H9 (cell line): ENCODE measurements around the gene IGF1R. TPM values are rescaled to one million over a fixed set of nuclear protein-coding genes. Genes with fewer than 3 reads are reported as not detected.

Experiments used
- DNase-seq: peaks from one replicate; pipeline ENCODE4 v3.0.0-alpha.2; 2017
- H2AFZ ChIP-seq: one replicate; pipeline ENCODE4 v1.6.1; 2013; ENCODE audit warnings: mild to moderate bottlenecking, low read length, control low read depth, moderate library complexity
- H2AK5ac ChIP-seq: 2 replicates; pipeline ENCODE4 v1.6.1; 2013; ENCODE audit warnings: low read length, control low read depth, mixed read lengths; ENCODE audit not compliant: insufficient read length
- H2BK120ac ChIP-seq: one replicate; pipeline ENCODE4 v1.6.1; 2013; ENCODE audit warnings: low read depth, mild to moderate bottlenecking, low read length, control low read depth, inconsistent platforms; ENCODE audit not compliant: poor library complexity, severe bottlenecking
- H2BK12ac ChIP-seq: 2 replicates; pipeline ENCODE4 v1.6.1; 2013; ENCODE audit warnings: low read length, control low read depth, mixed read lengths, low read depth; ENCODE audit not compliant: insufficient read length
- H2BK15ac ChIP-seq: 2 replicates; pipeline ENCODE4 v1.6.1; 2013; ENCODE audit warnings: low read depth, low read length, control low read depth
- H2BK20ac ChIP-seq: one replicate; pipeline ENCODE4 v1.6.1; 2013; ENCODE audit warnings: low read depth, mild to moderate bottlenecking, low read length, control low read depth, inconsistent platforms; ENCODE audit not compliant: poor library complexity, severe bottlenecking
- H2BK5ac ChIP-seq: 2 replicates; pipeline ENCODE4 v1.6.1; 2013; ENCODE audit warnings: low read length, control low read depth, mixed read lengths; ENCODE audit not compliant: insufficient read length
- H3K14ac ChIP-seq: 2 replicates; pipeline ENCODE4 v1.6.1; 2013; ENCODE audit warnings: low read length, control low read depth; ENCODE audit not compliant: insufficient read depth
- H3K18ac ChIP-seq: 2 replicates; pipeline ENCODE4 v1.6.1; 2013; ENCODE audit warnings: low read depth, mild to moderate bottlenecking, mixed read lengths, low read length, control low read depth; ENCODE audit not compliant: insufficient read length
- H3K23ac ChIP-seq: 2 replicates; pipeline ENCODE4 v1.6.1; 2013; ENCODE audit warnings: low read length, control low read depth, mixed read lengths, low read depth; ENCODE audit not compliant: insufficient read length
- H3K23me2 ChIP-seq: 2 replicates; pipeline ENCODE4 v1.6.1; 2013; ENCODE audit warnings: low read depth, mild to moderate bottlenecking, mixed read lengths, low read length, control low read depth; ENCODE audit not compliant: insufficient read length, poor library complexity, severe bottlenecking
- H3K27ac ChIP-seq: 2 replicates; pipeline ENCODE4 v1.5.1; 2013; ENCODE audit warnings: low read length, control low read depth, mixed read lengths, low read depth; ENCODE audit not compliant: insufficient read length
- H3K27me3 ChIP-seq: 2 replicates; pipeline ENCODE4 v1.6.1; 2013; ENCODE audit warnings: low read length, control low read depth, inconsistent platforms; ENCODE audit not compliant: insufficient read depth
- H3K4ac ChIP-seq: 2 replicates; pipeline ENCODE4 v1.6.1; 2013; ENCODE audit warnings: low read depth, mild to moderate bottlenecking, control low read depth, inconsistent platforms, low read length, moderate library complexity
- H3K4me1 ChIP-seq: 2 replicates; pipeline ENCODE4 v1.6.1; 2013; ENCODE audit warnings: low read length, control low read depth, inconsistent platforms; ENCODE audit not compliant: insufficient read depth
- H3K4me2 ChIP-seq: 2 replicates; pipeline ENCODE4 v1.6.1; 2013; ENCODE audit warnings: low read length, control low read depth, mixed read lengths; ENCODE audit not compliant: insufficient read length, insufficient read depth
- H3K56ac ChIP-seq: 2 replicates; pipeline ENCODE4 v1.6.1; 2013; ENCODE audit warnings: low read depth, mild to moderate bottlenecking, mixed read lengths, low read length, control low read depth; ENCODE audit not compliant: insufficient read length
- H3K79me1 ChIP-seq: 2 replicates; pipeline ENCODE4 v1.6.1; 2013; ENCODE audit warnings: low read depth, mild to moderate bottlenecking, moderate library complexity, low read length, control low read depth, inconsistent platforms; ENCODE audit not compliant: insufficient read depth, poor library complexity, severe bottlenecking
- H3K79me2 ChIP-seq: 2 replicates; pipeline ENCODE4 v1.6.1; 2013; ENCODE audit warnings: low read length, control low read depth, inconsistent platforms; ENCODE audit not compliant: insufficient read depth
- H3K9ac ChIP-seq: 2 replicates; pipeline ENCODE4 v1.6.1; 2013; ENCODE audit warnings: low read length, control low read depth, mixed read lengths; ENCODE audit not compliant: insufficient read length; ENCODE audit errors: extremely low read depth
- H3K9me3 ChIP-seq: one replicate; pipeline ENCODE4 v1.6.1; 2013; ENCODE audit warnings: low read depth, low read length, inconsistent platforms; ENCODE audit not compliant: control insufficient read depth
- H3T11ph ChIP-seq: one replicate; pipeline ENCODE4 v1.6.1; 2013; ENCODE audit warnings: mild to moderate bottlenecking, low read length, control low read depth, inconsistent platforms
- H4K20me1 ChIP-seq: one replicate; pipeline ENCODE4 v1.6.1; 2013; ENCODE audit not compliant: control insufficient read depth, insufficient read length, insufficient read depth
- H4K5ac ChIP-seq: 2 replicates; pipeline ENCODE4 v1.6.1; 2013; ENCODE audit warnings: low read depth, mild to moderate bottlenecking, mixed read lengths, low read length, control low read depth; ENCODE audit not compliant: insufficient read length
- H4K8ac ChIP-seq: replicated peaks from 2 replicates; pipeline ENCODE4 v1.6.1; 2013; ENCODE audit warnings: low read length, control low read depth, mixed read lengths, low read depth; ENCODE audit not compliant: insufficient read length
- H4K91ac ChIP-seq: 2 replicates; pipeline ENCODE4 v1.6.1; 2013; ENCODE audit warnings: low read depth, mild to moderate bottlenecking, moderate library complexity, mixed read lengths, low read length, control low read depth; ENCODE audit not compliant: insufficient read length
- H3K27ac Mint-ChIP-seq, 3 experiments: 2 replicates in 2 of 3; 3 replicates in 1 of 3; pipeline ENCODE4 v1.8.0; 2020 to 2021; ENCODE audit warnings: mixed read lengths in 3 of 3, mild to moderate bottlenecking in 1 of 3, moderate library complexity in 1 of 3
- H3K27me3 Mint-ChIP-seq: 2 replicates; pipeline ENCODE4 v1.8.0; 2021; ENCODE audit warnings: low read depth, mild to moderate bottlenecking, moderate library complexity, mixed read lengths
- H3K36me3 Mint-ChIP-seq, 3 experiments: 2 replicates in 2 of 3; 3 replicates in 1 of 3; pipeline ENCODE4 v1.8.0; 2020 to 2021; ENCODE audit warnings: low read depth in 3 of 3, mixed read lengths in 3 of 3; ENCODE audit not compliant: insufficient read depth in 1 of 3
- H3K4me1 Mint-ChIP-seq, 2 experiments: 2 replicates each; pipeline ENCODE4 v1.8.0; 2020; ENCODE audit warnings: mixed read lengths in 2 of 2
- H3K4me3 Mint-ChIP-seq, 2 experiments: 2 replicates in 1 of 2; 3 replicates in 1 of 2; pipeline ENCODE4 v1.8.0; 2020 to 2021; ENCODE audit warnings: mild to moderate bottlenecking in 2 of 2, mixed read lengths in 2 of 2, moderate library complexity in 1 of 2
- H3K9me3 Mint-ChIP-seq, 2 experiments: 2 replicates in 1 of 2; 3 replicates in 1 of 2; pipeline ENCODE4 v1.8.0; 2020; ENCODE audit warnings: mild to moderate bottlenecking in 2 of 2, mixed read lengths in 2 of 2, moderate library complexity in 1 of 2
- WGBS: extraction: QIAGEN DNeasy Blood & Tissue Kit; methylation state at CpG from one replicate; pipeline ENCODE4 v1.1.7; 2013; ENCODE audit warnings: missing lambda C conversion rate, low lambda C conversion rate, mixed read lengths; ENCODE audit not compliant: insufficient read length; ENCODE audit errors: extremely low coverage; 5-methylcytosine and 5-hydroxymethylcytosine counted together
- total RNA-seq: library from RNA; stranded (reverse); gene quantifications from 2 replicates; pipeline ENCODE4 v1.2.1, GENCODE V29; 2021
- TF ChIP-seq, protein P1 (sequence below): fragments of 200-600 bp; sonication (generic); conservative IDR thresholded peaks from 3 replicates; pipeline ENCODE4 v1.8.0; 2021; ENCODE audit warnings: antibody characterized with exemption, mild to moderate bottlenecking

IGF1R gene
- total RNA-seq, 1 experiment from 2014 or later, result 70.0 TPM

DNA sequence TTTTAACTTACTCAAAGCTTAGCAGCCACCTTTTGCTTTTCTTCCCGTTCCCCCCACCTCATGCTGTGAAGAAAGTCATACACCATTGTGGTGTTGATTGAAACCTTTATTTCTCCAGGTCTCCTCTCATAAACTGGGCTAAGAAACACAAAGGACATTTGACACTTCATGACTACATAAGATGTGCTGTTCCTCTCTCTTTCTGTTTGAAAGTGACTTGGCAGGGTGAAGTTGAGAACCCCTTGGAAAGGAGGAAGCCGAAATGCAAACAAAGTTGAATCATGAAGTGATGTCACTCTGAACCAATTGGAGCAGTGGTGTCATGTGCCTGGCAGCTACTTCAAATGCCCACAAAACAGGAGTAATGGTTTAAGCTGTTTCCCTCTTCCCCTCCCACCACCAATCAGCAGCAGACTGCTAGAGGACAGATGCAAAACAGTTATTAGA is 174.7 kb downstream of the IGF1R start:
- Histone ChIP-seq H3K27me3 (no peaks in the 10 kb centered on the region), H2AFZ (no peak overlapping the region), H3K9ac (no peak overlapping the region), H3K23me2 (no peaks in the 10 kb centered on the region), H3K27ac (peak overlapping the region; percentile 71), H4K91ac (no peak overlapping the region), H3K56ac (no peak overlapping the region), H2BK20ac (no peak overlapping the region), H3K18ac (no peak overlapping the region), H3K9me3 (no peaks in the 10 kb centered on the region), H3K79me2 (peaks cover 20% of the 10 kb centered on the region; the same call in 1 of the 2 replicates), H3K23ac (no peak overlapping the region), H4K20me1 (peaks cover 2% of the 10 kb centered on the region), H4K8ac (no peak overlapping the region), H3K4me1 (peaks cover 25% of the 10 kb centered on the region; the same call in 1 of the 2 replicates), H2BK120ac (no peak overlapping the region), H3T11ph (no peak overlapping the region), H3K4me2 (peak overlapping the region; percentile 27), H2BK15ac (no peak overlapping the region), H3K14ac (no peak overlapping the region), H3K4ac (no peak overlapping the region), H2BK5ac (no peak overlapping the region), H2AK5ac (no peak overlapping the region), H4K5ac (no peak overlapping the region), H2BK12ac (no peak overlapping the region), H3K79me1 (peaks cover 6% of the 10 kb centered on the region)
- Mint-ChIP-seq H3K27ac (peak overlapping the region; percentile 84 to 97 (median 93)), H3K4me1 (peaks cover 82 to 86% of the 10 kb centered on the region in 2 experiments), H3K9me3 (no peaks in the 10 kb centered on the region), H3K36me3 (peaks cover 0 to 5% (median 2%) of the 10 kb centered on the region in 3 experiments; a peak in 4 of 7 replicates), H3K4me3 (peak overlapping the region; percentile 14 to 41; a peak in 4 of 5 replicates), H3K27me3 (no peaks in the 10 kb centered on the region)
- TF ChIP-seq, protein P1, sequence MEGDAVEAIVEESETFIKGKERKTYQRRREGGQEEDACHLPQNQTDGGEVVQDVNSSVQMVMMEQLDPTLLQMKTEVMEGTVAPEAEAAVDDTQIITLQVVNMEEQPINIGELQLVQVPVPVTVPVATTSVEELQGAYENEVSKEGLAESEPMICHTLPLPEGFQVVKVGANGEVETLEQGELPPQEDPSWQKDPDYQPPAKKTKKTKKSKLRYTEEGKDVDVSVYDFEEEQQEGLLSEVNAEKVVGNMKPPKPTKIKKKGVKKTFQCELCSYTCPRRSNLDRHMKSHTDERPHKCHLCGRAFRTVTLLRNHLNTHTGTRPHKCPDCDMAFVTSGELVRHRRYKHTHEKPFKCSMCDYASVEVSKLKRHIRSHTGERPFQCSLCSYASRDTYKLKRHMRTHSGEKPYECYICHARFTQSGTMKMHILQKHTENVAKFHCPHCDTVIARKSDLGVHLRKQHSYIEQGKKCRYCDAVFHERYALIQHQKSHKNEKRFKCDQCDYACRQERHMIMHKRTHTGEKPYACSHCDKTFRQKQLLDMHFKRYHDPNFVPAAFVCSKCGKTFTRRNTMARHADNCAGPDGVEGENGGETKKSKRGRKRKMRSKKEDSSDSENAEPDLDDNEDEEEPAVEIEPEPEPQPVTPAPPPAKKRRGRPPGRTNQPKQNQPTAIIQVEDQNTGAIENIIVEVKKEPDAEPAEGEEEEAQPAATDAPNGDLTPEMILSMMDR, result no peak
- WGBS, result no CpG with 5 or more reads among the region's 2 CpGs
- peak; percentile 83 for DNase-seq
